Naive B cell (primary cell): ENCODE results near the gene VASH2. TPM values are rescaled to one million over a fixed set of nuclear protein-coding genes. Genes with fewer than 3 reads are reported as not detected.

Experiments used
- ATAC-seq, 2 donors: fragments of 150-1000 bp; cut with Tn5 transposase; 2 replicates each; pipeline ENCODE4 v1.10.0; 2021; ENCODE audit warnings: low read depth in 2 of 2, mild to moderate bottlenecking in 2 of 2, moderate library complexity in 2 of 2
- DNase-seq: peaks from one replicate; pipeline ENCODE4 v3.0.0; 2022
- H3K27ac Mint-ChIP-seq, 6 donors: one replicate each; pipeline ENCODE4 v1.8.0; 2020 to 2022; ENCODE audit warnings: mild to moderate bottlenecking in 6 of 6, mixed read lengths in 6 of 6, moderate library complexity in 5 of 6, inconsistent platforms in 2 of 6
- H3K27me3 Mint-ChIP-seq, 3 donors: one replicate each; pipeline ENCODE4 v1.8.0; 2021 to 2022; ENCODE audit warnings: mixed read lengths in 3 of 3, mild to moderate bottlenecking in 1 of 3
- H3K36me3 Mint-ChIP-seq, 2 donors: one replicate each; pipeline ENCODE4 v1.8.0; 2020 to 2022; ENCODE audit warnings: mixed read lengths in 2 of 2, inconsistent platforms in 1 of 2, mild to moderate bottlenecking in 1 of 2
- H3K4me1 Mint-ChIP-seq, 3 donors: one replicate each; pipeline ENCODE4 v1.8.0; 2020 to 2022; ENCODE audit warnings: mixed read lengths in 3 of 3, inconsistent platforms in 1 of 3, mild to moderate bottlenecking in 1 of 3, moderate library complexity in 1 of 3
- H3K4me3 Mint-ChIP-seq, 8 donors: one replicate each; pipeline ENCODE4 v1.8.0; 2020 to 2022; ENCODE audit warnings: mild to moderate bottlenecking in 8 of 8, mixed read lengths in 8 of 8, moderate library complexity in 8 of 8, inconsistent platforms in 2 of 8
- H3K9me3 Mint-ChIP-seq, 7 donors: one replicate each; pipeline ENCODE4 v1.8.0; 2020 to 2022; ENCODE audit warnings: mixed read lengths in 7 of 7, mild to moderate bottlenecking in 5 of 7, inconsistent platforms in 2 of 7, moderate library complexity in 1 of 7
- polyA plus RNA-seq, 6 donors: library from polyadenylated mRNA; unstranded; fragments of 300-500 nt; fragmentation: Illumina TruSeq; gene quantifications; one replicate each; pipeline ENCODE4 v1.2.3, GENCODE V29; 2021; ENCODE audit warnings: low read depth in 6 of 6

VASH2 gene
- polyA plus RNA-seq, 6 donors from 2014 or later: 0.06 to 0.51 (median 0.09) TPM; not detected in 2

GRCh38 chr1:212917134-212917485 is 33.2 kb upstream of the VASH2 start:
- ATAC-seq (no peak), DNase-seq (no peak)
- Mint-ChIP-seq H3K4me3 (no peak overlapping the region), H3K27ac (no peak overlapping the region), H3K9me3 (no peaks in the 10 kb centered on the region), H3K36me3 (no peaks in the 10 kb centered on the region), H3K4me1 (peaks cover 5 to 10% (median 8%) of the 10 kb centered on the region in 3 donors), H3K27me3 (peaks cover 10 to 40% (median 29%) of the 10 kb centered on the region in 3 donors)

- H3K9me3 Mint-ChIP-seq: no peaks in the 10 kb centered on the region
Measured at GRCh38 chr1:212917858-212918257, 32.5 kb upstream of the VASH2 start.

DNA sequence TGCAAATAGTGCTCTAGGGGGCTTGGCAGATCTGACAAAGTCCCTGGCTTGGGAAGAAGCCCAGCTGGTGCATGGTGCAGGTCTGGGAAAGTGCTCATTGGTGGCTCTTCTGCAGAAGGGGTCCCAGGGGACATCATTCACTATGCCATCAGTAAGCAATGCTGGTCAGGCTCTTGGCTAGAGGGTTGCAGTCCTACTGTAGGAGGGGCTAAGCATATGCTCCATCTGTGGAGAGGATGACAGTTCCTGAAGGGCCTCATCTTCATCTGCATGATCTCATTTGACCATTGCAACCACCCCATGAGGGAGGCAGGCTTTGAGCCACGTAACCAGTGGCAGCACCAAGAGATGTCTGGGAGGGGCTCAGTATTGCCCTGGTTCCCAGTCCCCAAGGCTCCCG is 31.5 kb upstream of the VASH2 start:
- Mint-ChIP-seq H3K9me3 (no peaks in the 10 kb centered on the region), H3K4me1 (peaks cover 5 to 10% (median 8%) of the 10 kb centered on the region in 3 donors), H3K27me3 (peaks cover 10 to 48% (median 34%) of the 10 kb centered on the region in 3 donors), H3K27ac (no peak overlapping the region), H3K36me3 (no peaks in the 10 kb centered on the region), H3K4me3 (no peak overlapping the region)
- DNase-seq (no peak), ATAC-seq (no peak)

More at GRCh38 chr1:212917858-212918257, 32.5 kb upstream of the VASH2 start:
- Mint-ChIP-seq H3K36me3 (no peaks in the 10 kb centered on the region), H3K4me1 (peaks cover 5 to 10% (median 8%) of the 10 kb centered on the region in 3 donors), H3K4me3 (peak overlapping the region in 1 of 8 donors; percentile 66), H3K27ac (no peak overlapping the region), H3K27me3 (peaks cover 10 to 46% (median 34%) of the 10 kb centered on the region in 3 donors)
- ATAC-seq: no peak
- no peak for DNase-seq

DNA sequence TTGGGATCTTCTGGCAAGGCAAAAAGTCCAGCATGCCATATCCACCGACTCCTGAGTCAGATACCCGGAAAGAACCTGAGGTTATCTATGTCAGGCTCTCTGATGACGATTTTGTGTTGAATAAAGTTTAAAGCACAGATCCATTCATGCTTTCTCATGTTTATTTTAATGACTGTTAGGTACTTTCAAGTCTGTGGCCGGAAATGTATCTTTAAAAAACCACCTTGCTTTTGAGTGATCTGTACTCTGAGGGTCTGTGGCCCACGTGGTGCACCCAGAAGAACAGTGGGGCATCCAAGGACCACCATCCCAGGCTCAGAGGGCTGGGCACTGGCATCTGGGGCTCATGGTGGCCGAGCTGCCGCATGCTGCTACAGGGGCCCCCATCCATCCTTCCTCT is 30.1 kb upstream of the VASH2 start:
- DNase-seq (no peak), ATAC-seq (no peak)
- Mint-ChIP-seq H3K27ac (no peak overlapping the region), H3K36me3 (no peaks in the 10 kb centered on the region), H3K9me3 (no peaks in the 10 kb centered on the region), H3K4me3 (no peak overlapping the region), H3K4me1 (peaks cover 5 to 10% (median 8%) of the 10 kb centered on the region in 3 donors), H3K27me3 (peaks cover 13 to 59% (median 44%) of the 10 kb centered on the region in 3 donors)

- Mint-ChIP-seq H3K27ac (no peak overlapping the region), H3K4me1 (peaks cover 5 to 15% (median 13%) of the 10 kb centered on the region in 3 donors), H3K4me3 (no peak overlapping the region), H3K27me3 (peaks cover 13 to 59% (median 44%) of the 10 kb centered on the region in 3 donors), H3K36me3 (no peaks in the 10 kb centered on the region), H3K9me3 (no peaks in the 10 kb centered on the region)
- DNase-seq (no peak), ATAC-seq (no peak)
Measured at GRCh38 chr1:212920896-212921295, 29.4 kb upstream of the VASH2 start.

GRCh38 chr1:212922016-212922415 is 28.3 kb upstream of the VASH2 start:
- Mint-ChIP-seq H3K27me3 (peaks cover 13 to 50% (median 35%) of the 10 kb centered on the region in 3 donors), H3K27ac (no peak overlapping the region), H3K4me3 (no peak overlapping the region), H3K36me3 (no peaks in the 10 kb centered on the region), H3K4me1 (peaks cover 1 to 8% (median 4%) of the 10 kb centered on the region in 3 donors), H3K9me3 (peaks cover 0 to 7% (median 0%) of the 10 kb centered on the region in 7 donors)
- DNase-seq: no peak
- ATAC-seq: no peak

DNA sequence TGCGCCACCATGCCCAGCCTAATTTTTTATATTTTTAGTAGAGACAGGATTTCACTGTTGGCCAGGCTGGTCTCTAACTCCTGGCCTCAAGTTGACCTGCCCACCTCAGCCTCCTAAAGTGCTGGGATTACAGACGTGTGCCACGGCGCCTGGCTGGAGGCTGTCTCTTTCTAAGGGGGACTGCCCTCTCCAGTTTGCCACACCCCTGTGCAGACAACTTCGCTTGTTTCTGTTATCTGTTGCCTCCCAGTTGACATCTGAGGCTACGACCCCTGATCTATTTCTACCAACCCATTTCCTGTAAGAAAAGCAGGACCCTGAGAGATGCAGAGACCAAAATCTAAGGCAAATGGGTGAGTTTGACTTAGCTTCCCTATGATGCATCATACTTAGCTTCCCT is 24.0 kb upstream of the VASH2 start:
- Mint-ChIP-seq H3K9me3 (peaks cover 0 to 10% (median 0%) of the 10 kb centered on the region in 7 donors), H3K36me3 (no peaks in the 10 kb centered on the region), H3K27ac (no peak overlapping the region), H3K4me3 (no peak overlapping the region), H3K27me3 (peaks cover 6 to 23% (median 16%) of the 10 kb centered on the region in 3 donors), H3K4me1 (peaks cover 0 to 7% (median 3%) of the 10 kb centered on the region in 3 donors)
- ATAC-seq: no peak
- no peak for DNase-seq

DNA sequence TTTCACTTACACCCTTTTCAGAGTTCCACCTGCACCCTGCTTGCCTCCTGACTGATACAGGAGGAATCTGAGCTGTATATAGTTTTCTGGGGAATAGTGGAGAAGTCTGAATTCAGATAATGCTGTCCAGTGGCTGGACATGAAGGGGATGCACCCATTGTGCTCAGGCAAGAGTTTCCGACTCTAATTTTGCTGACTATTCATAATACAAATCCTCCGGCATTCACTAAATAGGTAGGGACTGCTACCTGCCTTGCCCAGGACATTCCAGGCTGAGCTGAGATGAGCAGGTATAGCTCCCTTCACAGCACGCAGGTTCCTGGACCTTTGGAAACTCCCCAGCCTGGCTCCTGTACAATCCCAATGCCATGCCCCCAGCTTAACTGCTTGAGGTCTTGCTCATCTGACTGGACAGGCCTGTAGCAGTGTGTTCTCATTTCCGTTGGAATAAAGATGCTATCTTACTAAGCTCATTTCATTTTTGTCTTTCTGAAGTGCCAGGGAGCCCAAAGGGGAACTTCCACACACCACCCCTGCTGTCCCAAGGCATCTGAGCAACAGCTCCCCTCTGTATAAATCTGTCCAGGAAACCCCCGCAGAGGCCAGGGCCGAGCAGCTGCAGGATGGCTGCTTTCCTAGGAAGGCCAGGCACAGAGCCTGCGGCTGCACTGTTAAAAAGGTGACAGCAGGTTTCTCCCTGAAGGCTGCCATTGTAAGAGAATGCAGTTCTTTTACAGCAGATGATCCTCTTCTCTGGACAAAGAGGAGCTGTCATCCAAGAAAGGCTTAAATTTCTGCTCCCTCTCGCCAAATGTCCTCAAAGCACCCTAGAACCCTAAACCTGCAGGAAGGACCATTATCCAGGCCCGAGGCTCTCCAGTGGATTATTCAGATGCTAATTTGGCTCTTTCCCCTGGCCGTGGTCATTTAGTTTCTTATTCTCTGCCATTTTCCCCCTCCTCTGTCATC is 21.7 kb upstream of the VASH2 start:
- DNase-seq: no peak
- no peak for ATAC-seq
- Mint-ChIP-seq H3K4me3 (no peak overlapping the region), H3K36me3 (no peaks in the 10 kb centered on the region), H3K27me3 (peaks cover 4 to 12% (median 10%) of the 10 kb centered on the region in 3 donors), H3K4me1 (peaks cover 0 to 7% (median 3%) of the 10 kb centered on the region in 3 donors), H3K9me3 (peaks cover 0 to 10% (median 0%) of the 10 kb centered on the region in 7 donors), H3K27ac (peak overlapping the region in 1 of 6 donors; percentile 39)

DNA sequence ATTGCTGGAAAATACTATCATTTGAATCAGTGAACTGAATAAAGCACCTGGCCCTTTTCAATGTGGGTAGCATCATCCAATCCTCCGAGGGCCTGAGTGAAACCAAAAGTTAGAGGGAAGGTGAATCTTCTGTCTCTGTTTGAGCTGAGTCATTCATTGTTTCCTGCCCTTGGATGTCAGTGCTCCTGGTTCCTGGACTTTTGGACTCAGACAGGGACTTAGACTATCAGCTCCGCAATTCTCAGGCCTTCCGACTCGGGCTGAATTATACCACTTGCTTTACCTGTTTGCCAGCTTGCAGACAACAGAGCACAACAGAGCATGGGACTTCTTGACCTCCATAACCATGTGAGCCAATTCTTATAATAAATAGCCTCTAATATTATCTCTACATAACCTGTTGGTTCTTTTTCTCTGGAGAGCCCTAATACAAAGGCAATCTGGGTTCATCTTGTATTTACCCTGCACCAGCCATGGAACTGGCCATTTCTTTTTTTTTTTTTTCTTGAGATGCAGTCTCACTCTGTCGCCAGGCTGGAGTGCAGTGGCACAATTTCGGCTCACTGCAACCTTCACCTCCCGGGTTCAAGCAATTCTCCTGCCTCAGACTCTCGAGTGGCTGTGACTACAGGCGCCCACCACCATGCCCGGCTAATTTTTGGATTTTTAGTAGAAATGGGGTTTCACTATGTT is 19.2 kb upstream of the VASH2 start:
- ATAC-seq (no peak), DNase-seq (no peak)
- no peaks in the 10 kb centered on the region for H3K4me1 Mint-ChIP-seq
- H3K4me3 Mint-ChIP-seq: no peak overlapping the region
- H3K27me3 Mint-ChIP-seq: no peaks in the 10 kb centered on the region
- H3K36me3 Mint-ChIP-seq: no peaks in the 10 kb centered on the region
- H3K27ac Mint-ChIP-seq: no peak overlapping the region
- peaks cover 0 to 10% (median 0%) of the 10 kb centered on the region in 7 donors for H3K9me3 Mint-ChIP-seq

DNA sequence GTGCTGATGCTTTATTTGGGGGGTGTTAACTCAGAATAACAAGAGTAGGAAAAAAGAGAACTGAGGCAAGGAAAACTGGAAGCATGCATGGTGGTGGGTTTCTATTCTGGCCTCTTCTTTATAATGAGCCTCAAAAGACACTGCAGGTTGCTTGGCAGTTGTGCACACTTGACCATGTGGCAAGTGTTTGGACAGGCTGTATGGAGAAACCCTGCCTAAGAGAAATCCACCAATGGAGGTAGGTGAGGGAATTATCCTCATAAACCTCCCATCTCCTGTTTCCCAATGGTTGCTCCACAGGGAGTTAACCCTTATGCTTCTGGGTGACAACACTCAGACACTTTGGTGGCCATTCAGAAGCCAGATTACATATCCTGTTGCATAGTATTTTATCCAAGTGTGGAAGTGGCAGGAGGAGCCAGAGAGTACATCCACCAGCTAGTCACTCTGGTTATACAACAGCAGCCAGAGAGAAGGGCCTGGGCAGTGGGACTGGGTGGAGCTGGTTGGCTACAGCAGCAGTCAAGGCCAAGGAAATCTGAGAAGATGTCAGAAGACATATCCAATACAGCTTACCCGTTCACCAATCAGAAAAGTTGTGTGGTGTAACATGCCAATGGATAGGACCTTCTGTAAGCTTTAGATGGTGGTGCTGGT is 16.4 kb upstream of the VASH2 start:
- Mint-ChIP-seq H3K27me3 (no peaks in the 10 kb centered on the region), H3K4me1 (no peaks in the 10 kb centered on the region), H3K9me3 (no peaks in the 10 kb centered on the region), H3K36me3 (no peaks in the 10 kb centered on the region), H3K4me3 (no peak overlapping the region), H3K27ac (peak overlapping the region in 1 of 6 donors; percentile 20)
- ATAC-seq: no peak
- no peak for DNase-seq

DNA sequence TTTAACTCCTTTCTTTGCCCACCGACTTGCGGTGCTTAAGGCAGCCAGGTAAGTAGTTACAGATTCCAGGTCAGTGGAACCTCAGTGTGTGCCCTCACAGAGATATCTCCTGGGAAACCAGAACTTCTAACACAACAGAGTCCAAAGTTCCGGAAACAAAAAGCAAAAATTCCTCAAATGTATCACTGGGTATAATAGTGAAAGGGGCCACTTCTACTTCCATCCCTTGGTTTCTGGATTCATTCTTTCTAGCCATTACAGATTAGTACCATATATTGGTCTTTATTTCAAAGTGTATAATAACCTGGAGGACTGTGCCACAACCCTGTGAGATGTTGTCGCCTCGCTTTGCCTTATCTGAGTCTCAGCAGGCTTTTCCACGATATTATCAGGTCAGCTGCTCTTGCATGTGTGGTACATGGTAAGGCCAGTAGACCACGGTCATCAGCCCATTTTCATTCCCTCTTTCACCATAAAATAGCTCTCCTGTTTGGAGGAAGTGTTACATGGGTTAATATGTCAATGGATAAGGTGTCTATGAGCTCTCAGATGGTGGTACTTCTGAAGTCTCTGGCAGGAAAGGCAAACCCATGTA is 14.9 kb upstream of the VASH2 start:
- no peaks in the 10 kb centered on the region for H3K27me3 Mint-ChIP-seq
- H3K27ac Mint-ChIP-seq: no peak overlapping the region
- no peaks in the 10 kb centered on the region for H3K4me1 Mint-ChIP-seq
- DNase-seq: no peak
- no peak for ATAC-seq
- H3K36me3 Mint-ChIP-seq: no peaks in the 10 kb centered on the region
- peaks cover 0 to 9% (median 5%) of the 10 kb centered on the region in 7 donors for H3K9me3 Mint-ChIP-seq
- H3K4me3 Mint-ChIP-seq: no peak overlapping the region

DNA sequence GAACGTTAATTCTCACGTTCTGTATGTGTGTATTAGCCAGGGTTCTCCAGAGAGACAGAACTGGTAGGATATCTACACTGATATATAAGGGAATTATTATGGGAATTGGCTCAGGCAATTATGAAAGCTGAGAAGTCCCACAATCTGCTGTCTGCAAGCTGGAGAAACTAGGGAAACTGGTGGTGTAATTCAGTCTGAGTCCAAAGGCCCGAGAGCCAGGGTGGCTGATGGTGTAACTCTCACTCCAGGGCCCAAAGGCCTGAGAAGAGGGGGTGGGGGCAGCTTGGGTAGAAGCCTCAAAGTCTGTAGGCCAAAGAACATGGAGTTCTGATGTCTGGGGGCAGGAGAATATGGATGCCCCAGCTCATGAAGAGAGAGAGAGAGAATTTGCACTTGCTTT is 13.3 kb upstream of the VASH2 start:
- no peak for DNase-seq
- Mint-ChIP-seq H3K27me3 (no peaks in the 10 kb centered on the region), H3K9me3 (peaks cover 0 to 14% (median 5%) of the 10 kb centered on the region in 7 donors), H3K36me3 (peaks cover 0 to 5% of the 10 kb centered on the region in 2 donors), H3K4me3 (peak overlapping the region in 1 of 8 donors; percentile 56), H3K4me1 (no peaks in the 10 kb centered on the region), H3K27ac (no peak overlapping the region)
- ATAC-seq: no peak

GRCh38 chr1:212938846-212939245 is 11.5 kb upstream of the VASH2 start:
- Mint-ChIP-seq H3K4me1 (peaks cover 0 to 8% (median 5%) of the 10 kb centered on the region in 3 donors), H3K4me3 (no peak overlapping the region), H3K9me3 (peaks cover 0 to 14% (median 5%) of the 10 kb centered on the region in 7 donors), H3K27ac (no peak overlapping the region), H3K36me3 (peaks cover 0 to 5% of the 10 kb centered on the region in 2 donors), H3K27me3 (no peaks in the 10 kb centered on the region)
- ATAC-seq (no peak), DNase-seq (no peak)
